ENCODE measurements around the gene LGALS12.

DNA sequence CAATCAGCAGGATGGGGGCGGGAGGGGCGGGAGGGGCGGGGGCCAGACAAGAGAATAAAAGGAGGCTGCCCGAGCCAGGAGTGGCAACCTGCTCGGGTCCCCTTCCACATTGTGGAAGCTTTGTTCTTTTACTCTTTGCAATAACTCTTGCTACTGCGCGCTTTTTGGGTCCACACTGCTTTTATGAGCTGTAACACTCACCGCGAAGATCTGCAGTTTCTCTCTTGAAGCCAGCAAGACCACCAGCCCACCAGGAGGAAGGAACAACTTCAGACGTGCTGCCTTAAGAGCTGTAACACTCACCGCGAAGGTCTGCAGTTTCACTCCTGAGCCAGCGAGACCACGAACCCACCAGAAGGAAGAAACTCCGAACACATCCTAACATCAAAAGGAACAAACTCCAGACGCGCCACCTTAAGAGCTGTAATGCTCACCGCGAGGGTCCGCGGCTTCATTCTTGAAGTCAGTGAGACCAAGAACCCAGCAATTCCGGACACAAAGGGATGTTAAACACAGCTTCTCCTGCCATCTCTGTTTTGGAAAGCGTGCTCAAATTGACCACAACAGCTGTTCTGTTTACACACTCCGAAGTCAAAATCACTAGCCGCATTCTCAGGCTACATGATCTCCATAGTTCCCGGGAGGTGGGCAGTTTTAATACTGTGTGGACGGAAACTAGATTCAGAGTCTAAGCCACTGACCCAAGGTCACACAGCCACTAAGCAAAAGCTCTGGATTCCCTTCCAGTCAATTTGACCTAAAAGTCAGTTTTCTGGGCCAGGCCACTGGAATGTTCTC, 45.4 kb downstream of the LGALS12 start:
- TF ChIP-seq, protein P1, sequence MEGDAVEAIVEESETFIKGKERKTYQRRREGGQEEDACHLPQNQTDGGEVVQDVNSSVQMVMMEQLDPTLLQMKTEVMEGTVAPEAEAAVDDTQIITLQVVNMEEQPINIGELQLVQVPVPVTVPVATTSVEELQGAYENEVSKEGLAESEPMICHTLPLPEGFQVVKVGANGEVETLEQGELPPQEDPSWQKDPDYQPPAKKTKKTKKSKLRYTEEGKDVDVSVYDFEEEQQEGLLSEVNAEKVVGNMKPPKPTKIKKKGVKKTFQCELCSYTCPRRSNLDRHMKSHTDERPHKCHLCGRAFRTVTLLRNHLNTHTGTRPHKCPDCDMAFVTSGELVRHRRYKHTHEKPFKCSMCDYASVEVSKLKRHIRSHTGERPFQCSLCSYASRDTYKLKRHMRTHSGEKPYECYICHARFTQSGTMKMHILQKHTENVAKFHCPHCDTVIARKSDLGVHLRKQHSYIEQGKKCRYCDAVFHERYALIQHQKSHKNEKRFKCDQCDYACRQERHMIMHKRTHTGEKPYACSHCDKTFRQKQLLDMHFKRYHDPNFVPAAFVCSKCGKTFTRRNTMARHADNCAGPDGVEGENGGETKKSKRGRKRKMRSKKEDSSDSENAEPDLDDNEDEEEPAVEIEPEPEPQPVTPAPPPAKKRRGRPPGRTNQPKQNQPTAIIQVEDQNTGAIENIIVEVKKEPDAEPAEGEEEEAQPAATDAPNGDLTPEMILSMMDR (IDR thresholded peaks at IDR 0.05; ENCODE audit: insufficient read depth, low read depth, low read length), result no peak
- TF ChIP-seq EZH2 (IDR thresholded peaks at IDR 0.05; ENCODE audit: insufficient read depth, low read length), result no peak

Measured in astrocyte (in vitro differentiated cells and primary cell).